HG02938 (cell line): ENCODE results near the gene SUSD4.

Source experiments
- ATAC-seq: cut with Tn5 transposase; IDR thresholded peaks from one replicate; pipeline ENCODE4 v1.9.1; 2021; ENCODE audit warnings: mild to moderate bottlenecking, moderate library complexity; ENCODE audit not compliant: unreplicated experiment

SUSD4 gene

GRCh38 chr1:223363057-223363855, 720 bp downstream of the SUSD4 start:
- ATAC-seq = no peak

DNA sequence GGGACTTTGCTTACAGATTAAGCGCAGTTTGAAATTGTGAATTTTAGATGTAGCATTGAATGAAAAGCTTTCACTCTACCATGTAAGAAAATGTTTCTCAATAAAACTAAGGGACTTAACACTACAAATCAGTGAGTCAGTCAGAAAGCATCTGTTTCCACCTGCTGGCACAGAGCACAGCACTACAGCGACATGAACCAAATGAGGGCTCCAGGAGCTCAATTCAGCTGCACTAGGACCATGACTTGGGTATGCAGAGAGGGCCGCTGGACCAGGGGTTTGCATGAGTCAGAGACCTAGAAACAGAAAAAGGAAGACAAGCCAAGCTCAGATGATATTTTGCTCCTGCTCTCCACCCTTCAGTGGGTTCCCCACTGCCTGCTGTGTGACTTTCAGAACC, 5.2 kb downstream of the SUSD4 start:
- ATAC-seq = no peak

- no peak for ATAC-seq
Observed at GRCh38 chr1:223355699-223356098, 8.3 kb downstream of the SUSD4 start.

DNA sequence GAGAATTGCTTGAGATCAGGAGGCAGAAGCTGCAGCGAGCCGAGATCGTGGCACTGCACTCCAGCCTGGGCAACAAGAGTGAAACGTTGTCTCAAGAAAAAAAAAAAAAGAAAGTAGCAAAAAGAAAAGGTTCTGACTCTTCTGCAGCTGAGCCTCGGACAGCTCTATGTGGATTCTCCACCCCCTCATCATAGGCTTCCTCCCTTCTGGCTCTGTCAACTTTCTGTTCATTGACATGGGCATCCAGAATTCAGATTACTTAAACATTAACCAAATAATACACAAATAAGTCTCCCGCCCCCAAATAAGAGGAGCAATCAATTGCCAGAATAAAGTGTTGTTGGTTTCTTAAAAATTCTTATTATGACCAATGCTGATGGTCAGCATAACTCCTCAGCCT, 10.0 kb downstream of the SUSD4 start:
- no peak for ATAC-seq

DNA sequence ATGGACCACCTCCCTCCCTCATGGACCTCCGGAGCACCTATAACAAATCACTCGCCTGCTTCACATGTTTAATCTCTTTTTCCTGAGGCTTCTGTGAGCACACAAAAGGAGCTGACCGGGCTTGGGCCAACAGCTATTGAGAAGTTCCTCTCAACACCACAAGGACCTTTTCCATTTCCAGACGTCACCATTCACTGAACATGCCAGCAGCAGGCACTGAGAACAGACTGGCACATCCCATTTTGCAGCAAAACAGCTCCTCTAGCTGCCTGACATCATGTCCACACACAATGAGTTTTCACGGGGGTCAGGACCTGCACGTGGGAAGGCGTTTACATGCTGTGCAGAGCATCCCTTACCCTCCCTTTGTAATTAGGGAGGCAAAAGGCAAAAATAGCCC, 11.0 kb downstream of the SUSD4 start:
- ATAC-seq = no peak

- ATAC-seq = no peak
Observed at GRCh38 chr1:223350361-223350908, 13.5 kb downstream of the SUSD4 start.

DNA sequence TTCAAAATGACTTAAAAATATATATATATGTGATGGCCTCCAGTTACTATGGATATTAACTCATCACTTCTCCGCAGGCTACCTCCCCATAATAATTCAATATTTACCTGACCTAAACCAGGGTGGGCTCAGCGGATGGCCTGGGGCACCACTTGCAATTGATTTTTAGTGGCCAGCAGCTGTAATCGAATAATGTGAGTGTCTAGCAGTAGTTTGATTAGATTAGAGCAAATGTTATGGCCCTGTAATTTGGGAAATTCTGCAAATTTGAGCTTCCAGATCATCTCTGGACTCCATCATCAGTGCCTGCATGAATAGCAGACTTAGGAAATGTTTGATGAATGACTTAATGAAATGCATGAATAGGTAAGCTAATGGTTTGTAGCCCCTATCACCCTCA, 14.7 kb downstream of the SUSD4 start:
- ATAC-seq = no peak

GRCh38 chr1:223348439-223348838, 15.5 kb downstream of the SUSD4 start:
- no peak for ATAC-seq

GRCh38 chr1:223347583-223347982, 16.4 kb downstream of the SUSD4 start:
- no peak for ATAC-seq

- ATAC-seq = no peak
Observed at GRCh38 chr1:223346311-223346710, 17.7 kb downstream of the SUSD4 start.

- ATAC-seq = no peak
Observed at GRCh38 chr1:223345720-223346119, 18.3 kb downstream of the SUSD4 start.

- ATAC-seq = no peak
Observed at GRCh38 chr1:223344491-223344890, 19.5 kb downstream of the SUSD4 start.

DNA sequence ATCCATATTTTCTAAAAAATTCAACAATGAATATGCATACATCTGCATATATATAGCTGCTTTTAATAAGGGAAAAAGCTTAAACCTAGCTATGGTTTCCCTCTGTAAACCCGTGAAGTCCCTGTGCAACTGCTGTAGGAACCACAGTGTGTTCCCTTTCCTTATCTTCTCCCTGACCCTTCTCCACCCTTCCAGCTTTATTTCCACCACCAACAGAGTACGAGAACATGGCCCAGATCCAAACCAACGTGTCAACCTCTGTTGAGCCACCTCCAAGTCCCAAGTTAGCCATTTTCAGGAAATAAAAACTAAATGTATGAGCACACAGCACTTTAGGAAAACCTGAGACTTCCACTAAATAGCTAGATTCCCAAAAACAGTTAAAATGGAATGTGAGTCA, 20.3 kb downstream of the SUSD4 start:
- ATAC-seq = no peak

DNA sequence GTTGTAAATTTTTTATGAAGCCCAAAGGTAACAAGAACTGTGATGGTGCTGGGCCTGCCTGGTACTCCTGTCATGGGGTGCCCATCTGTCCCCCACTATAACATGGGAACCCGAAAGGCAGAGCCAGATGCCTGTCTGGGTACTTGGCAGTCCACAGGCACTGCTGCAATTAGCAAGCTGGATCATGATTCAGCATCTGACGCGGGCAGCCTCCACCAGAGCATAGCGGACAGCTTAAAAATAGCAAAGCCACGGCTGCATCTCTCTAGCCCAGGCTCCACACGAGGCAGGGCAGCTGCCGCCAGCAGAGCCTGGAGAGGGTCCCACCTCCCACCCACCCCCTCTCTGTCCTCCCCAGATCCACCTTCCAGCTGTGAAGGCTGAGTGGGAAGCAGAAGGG, 22.9 kb downstream of the SUSD4 start:
- no peak for ATAC-seq

GRCh38 chr1:223340637-223341036, 23.3 kb downstream of the SUSD4 start:
- no peak for ATAC-seq

- no peak for ATAC-seq
Observed at GRCh38 chr1:223339861-223340260, 24.1 kb downstream of the SUSD4 start.

GRCh38 chr1:223338811-223339746, 24.9 kb downstream of the SUSD4 start:
- ATAC-seq = no peak

GRCh38 chr1:223337174-223337869, 26.7 kb downstream of the SUSD4 start:
- no peak for ATAC-seq

- ATAC-seq = no peak
Observed at GRCh38 chr1:223334156-223334555, 29.8 kb downstream of the SUSD4 start.

DNA sequence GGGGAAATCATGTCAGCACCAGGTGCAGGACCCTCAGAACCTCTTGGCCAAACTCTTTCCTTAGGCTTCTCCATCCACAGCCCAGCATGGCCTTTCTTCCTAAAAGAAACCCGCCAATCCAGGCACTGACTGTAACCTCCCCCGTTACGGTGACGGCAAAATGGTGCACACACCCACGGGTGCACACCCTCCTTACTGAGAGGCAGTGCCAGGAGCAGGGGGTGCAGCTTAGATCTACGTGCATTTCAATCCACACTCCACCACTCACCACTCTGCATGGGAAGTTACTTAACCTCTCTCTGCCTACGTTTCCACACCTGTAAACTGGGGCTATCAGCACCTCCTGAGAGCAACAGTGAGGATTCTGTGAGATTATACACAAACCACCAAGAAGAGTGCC, 31.0 kb downstream of the SUSD4 start:
- no peak for ATAC-seq

GRCh38 chr1:223331929-223332328, 32.0 kb downstream of the SUSD4 start:
- ATAC-seq = no peak
